Measurements from ENCODE around the gene PXMP2.
"Not testable (repeated sequence)": the region's sequence is repeated elsewhere in the genome, so short reads cannot be mapped to it uniquely, and the experiment has no call there.

PXMP2 gene

GRCh38 chr12:132692030-132692429 is 4.6 kb downstream of the PXMP2 start:
- not testable (repeated sequence) for DNase-seq (ENCODE audit: low read depth in 2 of 3, low spot score in 1 of 3)

- not testable (repeated sequence) for DNase-seq (ENCODE audit: low read depth in 2 of 3, low spot score in 1 of 3)
Observed at GRCh38 chr12:132694888-132695287, 7.5 kb downstream of the PXMP2 start.

DNA sequence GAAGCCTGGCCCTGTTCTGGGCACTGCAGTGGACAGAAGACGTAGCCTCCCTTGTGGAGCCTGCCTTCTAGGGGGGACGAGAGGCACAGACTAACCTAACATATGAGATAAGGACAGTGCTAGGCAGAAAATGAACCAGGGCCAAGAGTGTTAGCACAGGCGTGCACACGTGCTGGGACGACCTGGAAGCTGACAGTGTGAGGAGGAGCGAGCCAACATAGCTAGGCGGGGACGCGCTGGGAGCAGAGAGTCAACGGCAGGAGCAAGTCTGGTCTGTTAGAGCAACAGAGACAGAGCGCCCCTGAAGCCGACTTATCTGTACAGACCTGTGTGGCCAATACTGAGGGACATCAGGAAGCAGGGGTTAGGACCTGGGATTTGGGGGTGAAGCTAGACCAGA is 8.0 kb downstream of the PXMP2 start:
- no peak for DNase-seq (ENCODE audit: low read depth in 2 of 3, low spot score in 1 of 3)

DNA sequence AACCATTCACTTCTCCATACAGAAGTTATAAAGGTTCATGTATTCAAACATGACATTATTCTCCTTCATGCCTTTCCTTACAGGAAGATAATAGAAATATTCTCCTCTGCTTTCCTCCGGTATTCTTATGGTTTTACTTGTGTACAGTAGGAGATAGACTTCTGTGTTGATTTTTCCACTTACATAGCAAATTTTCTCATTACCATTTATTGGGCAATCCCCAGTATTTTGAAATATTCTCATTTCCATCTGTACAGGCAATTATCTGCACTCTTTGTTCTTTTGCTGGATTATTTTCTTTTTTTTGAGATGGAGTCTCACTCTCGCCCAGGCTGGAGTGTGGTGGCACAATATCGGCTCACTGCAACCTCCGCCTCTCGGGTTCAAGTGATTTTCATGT is 11.0 kb downstream of the PXMP2 start:
- no peak for DNase-seq (ENCODE audit: low read depth in 2 of 3, low spot score in 1 of 3)

GRCh38 chr12:132700212-132700822 is 12.9 kb downstream of the PXMP2 start:
- DNase-seq (ENCODE audit: low read depth in 2 of 3, low spot score in 1 of 3): no peak

GRCh38 chr12:132702640-132703039 is 15.3 kb downstream of the PXMP2 start:
- no peak for DNase-seq (ENCODE audit: low read depth in 2 of 3, low spot score in 1 of 3)

DNA sequence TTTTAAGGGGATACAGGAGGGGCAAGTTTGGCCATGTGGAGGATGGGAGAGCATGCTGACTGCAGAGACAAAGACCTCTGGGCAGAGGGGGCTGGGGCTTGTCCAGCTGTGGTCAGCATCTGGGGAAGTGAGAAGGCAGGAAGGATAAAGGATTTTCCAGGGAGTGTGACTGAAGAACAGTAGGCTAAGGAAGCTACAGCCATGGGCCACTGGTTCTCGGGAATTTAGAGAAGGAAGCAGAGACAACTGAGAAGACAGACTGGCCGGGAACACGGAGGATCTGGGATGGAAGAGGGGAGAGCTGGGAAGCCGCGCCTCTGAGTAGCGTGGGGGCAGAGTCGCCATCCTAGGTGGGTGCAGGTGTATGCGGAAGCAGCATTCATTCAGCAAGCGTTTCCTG is 16.3 kb downstream of the PXMP2 start:
- no peak for DNase-seq (ENCODE audit: low read depth in 2 of 3, low spot score in 1 of 3)

DNA sequence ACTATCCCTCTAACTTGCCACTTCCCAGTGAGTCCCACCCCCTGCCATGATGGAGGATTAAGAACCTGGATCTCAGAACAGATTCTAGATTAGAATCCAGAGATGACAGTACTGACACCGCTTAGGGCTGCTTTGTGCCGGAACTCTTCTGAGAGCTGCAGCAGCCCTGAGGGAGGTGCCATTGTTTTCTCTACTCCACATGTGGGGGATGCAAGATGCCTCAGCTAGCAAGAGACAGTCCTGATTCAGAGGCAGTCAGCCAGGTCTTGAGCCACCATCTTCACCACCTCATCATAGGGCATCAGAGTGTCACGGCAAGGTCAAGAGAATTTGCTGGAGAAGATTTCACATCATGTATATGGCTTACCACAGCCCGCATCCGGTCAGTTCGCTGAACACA is 19.9 kb downstream of the PXMP2 start:
- DNase-seq (ENCODE audit: low read depth in 2 of 3, low spot score in 1 of 3): no peak

GRCh38 chr12:132708150-132708549 is 20.8 kb downstream of the PXMP2 start:
- no peak for DNase-seq (ENCODE audit: low read depth in 2 of 3, low spot score in 1 of 3)

DNA sequence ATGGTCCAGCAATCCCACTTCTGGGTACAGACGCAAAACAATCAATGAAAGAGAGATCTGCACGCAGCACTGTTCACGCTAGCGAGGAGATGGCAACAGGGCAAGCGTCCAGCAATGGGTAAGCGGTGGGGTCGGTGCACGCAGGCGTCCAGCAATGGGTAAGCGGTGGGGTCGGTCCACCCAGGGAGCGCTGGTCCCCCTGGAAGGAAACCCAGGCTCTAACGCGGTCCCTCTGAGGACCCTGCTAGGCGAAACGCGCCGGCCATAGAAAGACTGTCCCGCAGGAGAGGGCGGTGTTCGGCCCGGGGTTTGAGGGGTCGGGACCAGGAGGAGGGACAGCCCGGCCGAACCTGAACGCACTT is 22.6 kb downstream of the PXMP2 start:
- DNase-seq (ENCODE audit: low read depth in 2 of 3, low spot score in 1 of 3): no peak

- DNase-seq (ENCODE audit: low read depth in 2 of 3, low spot score in 1 of 3): peak; percentile 70 to 85 (median 76)
Observed at GRCh38 chr12:132710405-132711079, 23.2 kb downstream of the PXMP2 start, which contains the start of gene PGAM5. PGAM5 (plus strand) TSS chr12:132710842; CDS start chr12:132710877, 35 bp downstream.

- peak in 1 of 3 donors; percentile 28 for DNase-seq (ENCODE audit: low read depth in 2 of 3, low spot score in 1 of 3)
Observed at GRCh38 chr12:132711080-132711843, 23.9 kb downstream of the PXMP2 start.

GRCh38 chr12:132713123-132713522 is 25.7 kb downstream of the PXMP2 start:
- no peak for DNase-seq (ENCODE audit: low read depth in 2 of 3, low spot score in 1 of 3)

DNA sequence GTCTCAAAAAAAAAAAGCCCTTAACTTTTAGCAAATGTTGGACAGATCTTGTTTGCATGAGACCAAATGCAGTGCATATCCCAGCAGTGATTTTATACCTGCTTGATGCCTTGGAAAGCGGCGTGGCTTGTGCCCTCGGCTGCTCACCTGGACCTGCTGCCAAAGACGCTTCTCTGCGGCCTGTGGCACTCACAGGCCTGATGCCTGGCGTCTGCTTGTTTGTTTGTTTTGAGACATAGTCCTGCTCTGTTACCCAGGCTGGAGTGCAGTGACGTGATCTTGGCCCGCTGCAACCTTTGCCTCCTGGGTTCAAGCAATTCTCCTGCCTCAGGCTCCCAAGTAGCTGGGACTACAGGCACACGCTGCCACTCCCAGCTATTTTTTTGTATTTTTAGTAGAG is 28.5 kb downstream of the PXMP2 start:
- no peak for DNase-seq (ENCODE audit: low read depth in 2 of 3, low spot score in 1 of 3)

GRCh38 chr12:132716356-132716755 is 29.0 kb downstream of the PXMP2 start:
- DNase-seq (ENCODE audit: low read depth in 2 of 3, low spot score in 1 of 3): no peak

DNA sequence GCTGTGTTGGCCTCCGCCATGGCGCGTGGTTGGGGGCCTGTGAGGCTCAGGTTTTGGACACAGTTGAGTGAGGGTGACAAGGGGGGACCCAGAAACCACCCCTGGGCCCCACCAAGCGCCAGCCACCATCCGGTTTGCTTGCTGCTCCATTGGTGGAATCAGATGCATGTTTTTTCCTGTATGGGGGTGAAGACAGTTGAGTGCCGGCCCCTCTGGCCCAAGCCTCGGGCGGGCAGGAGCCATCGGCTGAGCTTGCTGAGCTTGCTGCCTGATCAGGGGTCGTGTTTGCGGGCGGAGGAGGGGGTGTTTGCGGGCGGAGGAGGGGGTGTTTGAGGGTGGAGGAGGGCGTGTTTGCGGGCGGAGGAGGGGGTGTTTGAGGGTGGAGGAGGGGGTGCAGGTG is 29.6 kb downstream of the PXMP2 start:
- no peak for DNase-seq (ENCODE audit: low read depth in 2 of 3, low spot score in 1 of 3)

- DNase-seq (ENCODE audit: low read depth in 2 of 3, low spot score in 1 of 3): no peak
Observed at GRCh38 chr12:132717531-132718387, 30.4 kb downstream of the PXMP2 start.

DNA sequence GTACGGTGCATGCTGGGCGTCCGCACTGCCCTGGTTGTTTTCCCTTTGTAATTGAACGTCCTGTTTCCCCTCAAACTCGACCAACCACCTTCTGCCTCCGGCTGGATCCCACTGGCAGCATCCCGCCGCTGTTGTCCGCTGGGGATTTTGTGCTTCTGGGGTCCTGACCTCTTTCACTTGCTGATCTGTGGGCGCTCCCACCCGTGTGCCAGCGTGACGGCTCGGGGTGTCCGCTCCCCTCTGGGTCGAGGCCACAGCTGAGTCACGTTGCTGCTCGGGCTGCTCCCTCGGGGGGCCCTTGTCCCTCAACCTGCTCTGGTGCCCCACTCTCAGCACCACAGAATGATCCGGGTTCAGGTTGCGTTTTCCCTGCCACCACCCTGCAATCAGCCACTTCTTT is 31.3 kb downstream of the PXMP2 start:
- DNase-seq (ENCODE audit: low read depth in 2 of 3, low spot score in 1 of 3): no peak

GRCh38 chr12:132719141-132719953 is 32.0 kb downstream of the PXMP2 start:
- no peak for DNase-seq (ENCODE audit: low read depth in 2 of 3, low spot score in 1 of 3)

DNA sequence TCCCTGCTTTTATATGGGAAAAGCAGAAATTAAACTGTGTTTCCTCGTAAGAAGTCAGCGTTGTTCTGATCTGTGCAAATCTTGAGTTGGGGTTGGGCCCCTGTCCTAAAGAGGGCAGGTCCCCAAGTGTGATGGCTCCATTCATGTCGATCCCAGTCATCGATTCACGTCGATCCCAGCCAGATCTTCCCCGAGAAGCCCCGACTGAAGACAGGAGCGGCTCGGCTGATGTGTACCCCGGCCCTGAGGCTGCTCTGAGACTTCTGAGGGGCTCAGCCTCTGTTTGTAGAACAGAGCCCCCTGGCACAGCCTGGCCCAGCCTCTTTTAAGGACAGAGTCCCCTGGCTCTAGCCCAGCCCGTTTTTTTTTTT is 32.6 kb downstream of the PXMP2 start:
- DNase-seq (ENCODE audit: low read depth in 2 of 3, low spot score in 1 of 3): no peak

Measured in stimulated activated CD4-positive, alpha-beta T cell treated with anti-CD3 and anti-CD28 coated beads, Interleukin-12 subunit alpha, Interleukin-12 subunit beta, amount 100 ng/mL, for 48 hours (primary cell).